GM13977 (cell line): ENCODE measurements around the gene CLDN2.

Source experiments
- DNase-seq: peaks from one replicate; pipeline ENCODE4 v3.0.0; 2012; ENCODE audit warnings: low spot score
- CTCF ChIP-seq: IDR thresholded peaks from 2 replicates; pipeline ENCODE4 v1.5.1; 2012; ENCODE audit warnings: mild to moderate bottlenecking, control low read depth; ENCODE audit not compliant: insufficient read depth; ENCODE audit errors: extremely low read depth, missing control alignments
- in situ Hi-C: fragments of 300-500 bp; cut with MboI; formaldehyde crosslinking; loops from one replicate; pipeline ENCODE4 v1.12.0; 2022; ENCODE audit warnings: low sequenced_read_pairs, low pct_unique_long_range_greater_than_20kb, mixed read lengths, inconsistent platforms; ENCODE audit not compliant: unreplicated experiment

Gene CLDN2

DNA sequence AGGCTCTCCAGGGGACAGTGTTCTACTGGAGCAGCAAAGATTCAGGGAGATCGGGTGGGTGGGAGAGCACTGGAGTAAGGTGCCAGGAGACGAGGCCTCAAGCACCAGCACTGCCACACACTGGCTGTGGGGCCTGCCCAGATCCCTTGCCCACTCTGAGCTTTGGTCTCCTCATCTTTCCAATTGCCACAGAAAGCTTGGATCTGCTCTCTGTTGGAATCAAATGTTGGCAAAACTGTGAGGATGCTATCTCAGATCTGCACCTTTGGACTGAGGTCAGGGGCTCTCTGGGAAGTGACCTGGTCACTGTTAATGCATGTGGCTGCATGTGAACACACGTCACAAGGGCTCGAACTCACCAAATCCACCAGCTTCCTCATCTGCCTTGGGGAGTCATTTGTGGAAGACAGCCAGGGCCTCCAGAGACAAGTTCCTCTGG lies 18.4 kb upstream of the CLDN2 start:
- DNase-seq, result no peak
- in situ Hi-C loops, result no loop called here
- no peak for TF ChIP-seq CTCF

GRCh38 chrX:106902684-106903083 lies 17.5 kb upstream of the CLDN2 start:
- no peak for DNase-seq
- no peak for TF ChIP-seq CTCF
- in situ Hi-C loops, result no loop called here

- in situ Hi-C loops, result no loop called here
- TF ChIP-seq CTCF, result no peak
- DNase-seq, result no peak
Observed at GRCh38 chrX:106903291-106903824, 16.8 kb upstream of the CLDN2 start, which contains the start of gene RIPPLY1. RIPPLY1 (minus strand) TSS chrX:106903341; CDS start chrX:106903287, 54 bp downstream.

- DNase-seq, result no peak
- no peak for TF ChIP-seq CTCF
- in situ Hi-C loops, result no loop called here
Observed at GRCh38 chrX:106903856-106904528, 16.2 kb upstream of the CLDN2 start.

- no peak for TF ChIP-seq CTCF
- no peak for DNase-seq
- in situ Hi-C loops, result no loop called here
Observed at GRCh38 chrX:106905064-106905708, 15.0 kb upstream of the CLDN2 start.

- TF ChIP-seq CTCF, result no peak
- in situ Hi-C loops, result no loop called here
- no peak for DNase-seq
Observed at GRCh38 chrX:106906361-106906760, 13.8 kb upstream of the CLDN2 start.
